ENCODE data around the gene BRD3.

GRCh38 chr9:133993635-133994253 is 74.1 kb downstream of the BRD3 start:
- TF ChIP-seq EZH2phosphoT487 (IDR thresholded peaks at IDR 0.05; ENCODE audit: borderline replicate concordance, low read depth, low read length) (no peak), CTCF (conservative IDR thresholded peaks at IDR 0.05; ENCODE audit: low read length) (no peak)
